DMS114 treated with DMSO at 0.1 percent for 48 hours (cell line): ENCODE measurements around the gene KRT34.
"Not testable (repeated sequence)": the region's sequence is repeated elsewhere in the genome, so short reads cannot be mapped to it uniquely, and the experiment has no call there.

Experiments used
- DNase-seq: peaks from one replicate; lab custom pipeline; 2025; ENCODE audit not compliant: unreplicated experiment; lab: John Stamatoyannopoulos, UW

The KRT34 gene

GRCh38 chr17:41404024-41404671, 22.0 kb upstream of the KRT34 start:
- DNase-seq = no peak

- no peak for DNase-seq
Observed at GRCh38 chr17:41403404-41404023, 21.4 kb upstream of the KRT34 start.

- no peak for DNase-seq
Observed at GRCh38 chr17:41402161-41402560, 20.1 kb upstream of the KRT34 start.

- DNase-seq = no peak
Observed at GRCh38 chr17:41396996-41397660, 15.0 kb upstream of the KRT34 start, which contains the start of gene KRT31. TSS of gene KRT31 (minus strand) at chr17:41397608. CDS start at chr17:41397539, 69 bp downstream.

- DNase-seq = no peak
Observed at GRCh38 chr17:41396340-41396739, 14.2 kb upstream of the KRT34 start.

GRCh38 chr17:41395611-41396010, 13.5 kb upstream of the KRT34 start:
- DNase-seq = no peak

GRCh38 chr17:41395044-41395443, 12.9 kb upstream of the KRT34 start:
- not testable (repeated sequence) for DNase-seq

- DNase-seq = no peak
Observed at GRCh38 chr17:41394254-41394996, 12.3 kb upstream of the KRT34 start.

- no peak for DNase-seq
Observed at GRCh38 chr17:41393826-41394225, 11.7 kb upstream of the KRT34 start.

GRCh38 chr17:41393294-41393693, 11.2 kb upstream of the KRT34 start:
- no peak for DNase-seq

GRCh38 chr17:41392278-41392677, 10.2 kb upstream of the KRT34 start:
- DNase-seq = no peak

- DNase-seq = no peak
Observed at GRCh38 chr17:41391535-41391934, 9.4 kb upstream of the KRT34 start.

GRCh38 chr17:41390411-41390938, 8.4 kb upstream of the KRT34 start:
- no peak for DNase-seq

GRCh38 chr17:41387670-41388069, 5.6 kb upstream of the KRT34 start:
- no peak for DNase-seq

GRCh38 chr17:41386227-41386626, 4.1 kb upstream of the KRT34 start:
- DNase-seq = no peak

GRCh38 chr17:41383690-41384089, 1.6 kb upstream of the KRT34 start:
- no peak for DNase-seq

GRCh38 chr17:41382394-41382793, 288 bp upstream of the KRT34 start:
- DNase-seq = no peak

- not testable (repeated sequence) for DNase-seq
Observed at GRCh38 chr17:41380091-41380490, 2.0 kb downstream of the KRT34 start.

GRCh38 chr17:41377546-41377945, 4.6 kb downstream of the KRT34 start:
- no peak for DNase-seq

GRCh38 chr17:41369713-41370112, 12.4 kb downstream of the KRT34 start, which contains the start of gene KRT33B:
TSS of gene KRT33B (minus strand) at chr17:41369813. CDS start at chr17:41369750, 63 bp downstream.
- no peak for DNase-seq

- DNase-seq = no peak
Observed at GRCh38 chr17:41369023-41369422, 13.1 kb downstream of the KRT34 start.
